ENCODE measurements around the gene PTPRN2. TPM values are rescaled to one million over a fixed set of nuclear protein-coding genes. Genes with fewer than 3 reads are reported as not detected.

PTPRN2 gene
- total RNA-seq, 1 donor: 0.09 TPM

DNA sequence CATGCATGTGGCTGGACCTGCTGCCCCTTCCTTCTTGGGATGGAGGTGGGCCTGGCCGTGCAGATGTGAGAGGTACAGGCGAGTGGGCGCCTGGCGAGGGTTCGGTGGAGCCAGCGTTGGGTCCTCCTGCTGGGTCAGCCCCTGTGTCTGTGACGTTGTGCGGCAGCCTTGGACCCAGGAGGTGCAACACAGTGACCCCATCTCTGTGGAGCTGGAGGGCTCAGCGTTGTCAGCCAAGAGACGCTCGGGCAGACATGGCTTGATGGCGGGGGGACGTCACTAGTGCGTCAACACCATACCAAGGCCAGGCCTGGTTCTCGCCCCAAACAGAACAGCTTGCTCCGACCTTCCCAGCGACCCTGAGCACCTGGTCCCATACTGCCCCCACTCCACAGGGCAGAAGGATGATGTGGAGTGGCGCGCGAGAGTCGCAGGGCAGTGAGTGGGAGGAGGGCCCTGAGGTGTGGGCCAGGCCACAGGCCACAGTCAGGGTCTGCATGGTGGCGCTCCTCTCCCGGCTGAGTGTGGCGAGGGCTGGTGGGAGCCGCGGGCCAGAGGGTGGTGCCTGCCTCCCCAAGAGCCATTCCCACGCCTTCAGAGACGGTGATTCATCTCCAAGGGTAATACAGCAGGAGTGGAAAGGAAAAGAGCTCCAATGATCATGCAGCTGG is 1066.4 kb downstream of the PTPRN2 start:
- DNase-seq (ENCODE audit: low read depth): no peak
- TF ChIP-seq CTCF (IDR thresholded peaks at IDR 0.05; ENCODE audit: insufficient read depth, low read length): no peak
- no peak overlapping the region for H3K4me3 ChIP-seq (ENCODE audit: low read depth, low read length)

DNA sequence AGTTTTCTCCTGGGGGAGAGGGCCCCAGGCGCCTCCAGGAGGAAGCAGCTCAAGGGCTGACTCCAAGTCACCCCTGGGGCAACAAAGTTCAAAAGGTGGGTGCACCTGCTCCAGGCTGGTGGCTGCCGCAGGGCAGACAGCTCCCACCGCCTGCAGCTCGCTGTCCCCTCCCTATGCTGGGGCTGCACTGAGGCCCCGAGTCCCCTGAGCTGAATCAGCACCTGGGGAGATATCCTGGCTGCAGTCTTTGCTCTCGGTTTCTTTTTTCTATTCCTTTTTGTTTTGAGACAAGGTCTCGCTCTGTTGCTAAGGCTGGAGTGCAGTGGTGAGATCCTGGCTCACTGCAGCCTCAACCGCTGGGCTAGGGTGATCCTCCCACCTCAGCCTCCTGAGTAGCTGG is 1067.4 kb downstream of the PTPRN2 start:
- no peak for TF ChIP-seq CTCF (IDR thresholded peaks at IDR 0.05; ENCODE audit: insufficient read depth, low read length)
- DNase-seq (ENCODE audit: low read depth): no peak
- H3K4me3 ChIP-seq (ENCODE audit: low read depth, low read length): no peak overlapping the region

DNA sequence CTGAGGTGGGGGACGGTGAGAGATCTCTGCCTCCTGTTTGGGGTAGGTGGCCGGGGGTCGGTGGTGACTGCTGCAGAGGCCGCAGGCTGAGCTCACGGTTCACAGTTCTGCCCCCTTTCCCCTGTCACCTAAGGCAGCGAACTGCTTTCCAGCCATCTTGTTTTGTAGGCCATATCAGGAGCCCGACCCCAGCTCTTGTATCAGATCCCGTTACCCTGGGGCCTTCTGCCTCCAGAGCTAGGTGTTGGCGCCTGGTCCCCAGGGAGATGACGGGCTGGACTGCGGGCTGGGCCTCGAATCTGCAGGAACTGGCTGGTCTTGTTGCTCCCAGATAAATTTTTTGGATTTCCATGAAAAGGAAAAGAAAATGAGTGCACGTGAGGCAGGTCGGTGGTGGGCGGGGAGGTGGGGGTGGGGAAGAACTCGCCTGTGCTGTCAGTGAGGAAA is 1067.8 kb downstream of the PTPRN2 start:
- no peak for DNase-seq (ENCODE audit: low read depth)
- H3K4me3 ChIP-seq (ENCODE audit: low read depth, low read length): no peak overlapping the region
- no peak for TF ChIP-seq CTCF (IDR thresholded peaks at IDR 0.05; ENCODE audit: insufficient read depth, low read length)

DNA sequence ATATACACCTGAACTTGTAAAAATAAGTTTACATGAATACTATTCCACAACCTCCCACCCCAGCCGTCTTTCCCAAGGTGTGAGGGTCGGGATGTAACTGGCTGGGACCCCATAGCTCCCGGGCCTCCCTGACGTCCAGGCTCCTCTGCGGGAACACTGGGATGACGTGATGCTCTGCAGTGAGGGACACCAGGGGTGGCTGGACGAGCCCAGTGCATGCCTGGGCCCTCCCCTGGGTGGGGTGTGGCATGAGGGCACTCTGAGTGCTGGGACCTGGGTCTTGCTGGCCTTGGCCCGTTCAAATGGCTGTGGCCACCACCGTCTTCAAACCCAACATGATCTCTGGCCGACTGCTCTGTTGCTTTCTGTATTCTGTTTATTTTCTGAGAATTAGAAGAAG is 1068.4 kb downstream of the PTPRN2 start:
- H3K4me3 ChIP-seq (ENCODE audit: low read depth, low read length): no peak overlapping the region
- TF ChIP-seq CTCF (IDR thresholded peaks at IDR 0.05; ENCODE audit: insufficient read depth, low read length): no peak
- no peak for DNase-seq (ENCODE audit: low read depth)

DNA sequence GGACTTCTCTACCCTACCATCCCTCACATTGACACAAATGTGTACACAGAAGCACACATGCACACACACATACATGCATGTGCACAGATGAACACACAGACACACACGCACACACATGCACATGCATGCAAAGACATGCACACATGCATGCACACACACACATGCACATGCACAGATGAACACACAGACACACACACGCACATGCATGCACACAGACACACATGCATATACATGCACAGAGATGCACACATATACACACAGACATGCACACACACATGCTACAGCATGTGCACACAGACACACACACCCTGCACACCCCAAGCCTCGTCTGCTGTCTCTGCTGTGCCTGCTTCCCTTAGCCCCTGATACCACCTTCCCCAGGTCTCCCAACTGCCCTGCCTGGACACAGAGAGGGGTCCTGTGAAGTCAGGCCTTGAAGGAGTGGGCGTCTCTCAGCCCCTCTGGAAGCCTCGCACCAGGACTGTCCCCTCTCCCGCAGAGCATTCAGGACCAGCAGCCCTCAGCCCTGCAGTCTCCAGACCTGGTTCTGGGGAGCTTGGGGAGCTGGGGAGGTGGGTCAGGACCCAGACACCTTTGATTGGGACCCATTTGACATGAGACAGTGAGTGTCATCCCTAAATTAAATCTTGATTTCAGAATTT is 1069.0 kb downstream of the PTPRN2 start:
- no peak for TF ChIP-seq CTCF (IDR thresholded peaks at IDR 0.05; ENCODE audit: insufficient read depth, low read length)
- H3K4me3 ChIP-seq (ENCODE audit: low read depth, low read length): no peak overlapping the region
- DNase-seq (ENCODE audit: low read depth): no peak

DNA sequence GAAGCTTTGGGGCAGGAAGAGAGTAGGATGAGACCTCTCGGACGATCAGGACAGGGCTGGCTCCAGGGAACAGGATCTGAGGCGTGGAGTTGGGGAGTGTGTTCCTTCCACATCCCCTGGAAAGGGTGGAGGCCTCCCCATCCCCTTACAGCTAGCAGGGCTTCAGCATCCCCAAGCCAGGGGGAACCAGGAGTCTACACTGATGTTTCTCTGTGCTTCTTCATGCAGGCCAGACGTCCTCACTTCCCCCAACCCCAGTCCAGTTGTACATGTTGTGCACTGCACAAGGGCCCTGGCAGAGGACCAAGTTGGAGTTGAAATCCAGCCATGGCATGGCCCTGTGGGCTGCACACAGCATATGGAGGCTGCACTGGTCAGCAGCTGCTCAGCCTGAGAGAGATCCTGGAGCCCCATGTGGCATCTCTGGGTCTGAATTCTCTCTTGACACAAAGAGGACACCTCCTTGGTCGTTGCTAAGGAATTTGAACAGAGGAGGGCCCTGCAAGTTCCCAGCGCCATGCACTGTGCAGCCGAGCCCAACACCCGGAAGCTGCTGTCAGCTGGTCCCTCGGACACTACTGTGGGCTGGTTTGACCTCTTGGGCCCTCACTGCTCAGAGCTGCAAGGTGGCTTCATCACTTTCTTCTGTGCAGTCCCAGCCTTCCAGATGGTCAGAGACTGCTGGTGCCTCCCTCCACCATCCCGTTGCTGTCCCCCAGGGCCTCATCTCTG is 1069.7 kb downstream of the PTPRN2 start:
- no peak for TF ChIP-seq CTCF (IDR thresholded peaks at IDR 0.05; ENCODE audit: insufficient read depth, low read length)
- H3K4me3 ChIP-seq (ENCODE audit: low read depth, low read length): no peak overlapping the region
- DNase-seq (ENCODE audit: low read depth): no peak

Data from fibroblast of the aortic adventitia (primary cell).